GM12878 (cell line): ENCODE data around the gene NXPE1. TPM values are rescaled to one million over a fixed set of nuclear protein-coding genes. Genes with fewer than 3 reads are reported as not detected.

Experiments
- ATF3 ChIP-seq: IDR thresholded peaks from 2 replicates; pipeline ENCODE4 v1.6.1; 2011; ENCODE audit warnings: low read depth, mild to moderate bottlenecking, low read length, moderate library complexity, borderline replicate concordance; ENCODE audit errors: extremely low read depth
- BHLHE40 ChIP-seq, 2 experiments: fragments of 450-650 bp in 1 of 2; IDR thresholded peaks; 2 replicates each; pipeline ENCODE4 v1.6.1; 2011 to 2017; ENCODE audit warnings: low read depth in 2 of 2, borderline replicate concordance in 1 of 2, improper control_type of control experiment in 1 of 2, low read length in 1 of 2, mild to moderate bottlenecking in 1 of 2
- CBX5 ChIP-seq: sonication (generic); IDR thresholded peaks from 2 replicates; pipeline ENCODE4 v1.6.1; 2016; ENCODE audit warnings: low read depth, moderate library complexity, mild to moderate bottlenecking, inconsistent platforms
- CEBPB ChIP-seq, 2 experiments: fragments of 150-350 bp in 1 of 2; IDR thresholded peaks; 2 replicates each; pipeline ENCODE4 v1.6.1; 2012 to 2014; ENCODE audit warnings: low read depth in 2 of 2, low read length in 2 of 2, borderline replicate concordance in 1 of 2, inconsistent platforms in 1 of 2
- DPF2 ChIP-seq: fragments of 450-650 bp; IDR thresholded peaks from 2 replicates; pipeline ENCODE4 v1.6.1; 2017; ENCODE audit warnings: mild to moderate bottlenecking
- EED ChIP-seq: sonication (generic); IDR thresholded peaks from 2 replicates; pipeline ENCODE4 v1.6.1; 2016; ENCODE audit warnings: antibody characterized with exemption, low read depth
- ETV6 ChIP-seq, 2 experiments: fragments of 450-650 bp in 1 of 2; IDR thresholded peaks in 1 of 2; conservative IDR thresholded peaks in 1 of 2; 2 replicates each; pipeline ENCODE4 v1.6.1; 2014; ENCODE audit warnings: antibody characterized with exemption in 1 of 2, borderline replicate concordance in 1 of 2, low read depth in 1 of 2, mild to moderate bottlenecking in 1 of 2, moderate library complexity in 1 of 2
- JUNB ChIP-seq: IDR thresholded peaks from 2 replicates; pipeline ENCODE4 v1.6.1; 2016; ENCODE audit warnings: antibody characterized with exemption, mild to moderate bottlenecking
- MLLT1 ChIP-seq: fragments of 450-650 bp; IDR thresholded peaks from 2 replicates; pipeline ENCODE4 v1.6.1; 2016; ENCODE audit warnings: mild to moderate bottlenecking
- MXI1 ChIP-seq: fragments of 150-350 bp; IDR thresholded peaks from 2 replicates; pipeline ENCODE4 v1.6.1; 2011; ENCODE audit warnings: low read depth, mild to moderate bottlenecking, inconsistent platforms, low read length, improper control_type of control experiment
- NFYA ChIP-seq: IDR thresholded peaks from 2 replicates; pipeline ENCODE4 v1.6.1; 2011; ENCODE audit warnings: low read depth, mild to moderate bottlenecking, low read length, improper control_type of control experiment, borderline replicate concordance
- NFYB ChIP-seq: IDR thresholded peaks from 2 replicates; pipeline ENCODE4 v1.6.1; 2011; ENCODE audit warnings: low read depth, mild to moderate bottlenecking, low read length, improper control_type of control experiment, moderate library complexity; ENCODE audit not compliant: insufficient read depth
- NR2C2 ChIP-seq: IDR thresholded peaks from 2 replicates; pipeline ENCODE4 v1.6.1; 2011; ENCODE audit warnings: borderline replicate concordance, low read depth; ENCODE audit not compliant: control insufficient read depth, insufficient read length
- PML ChIP-seq: IDR thresholded peaks from 2 replicates; pipeline ENCODE4 v1.6.1; 2012; ENCODE audit warnings: low read length, inconsistent platforms
- POU2F2 ChIP-seq: IDR thresholded peaks from 3 replicates; pipeline ENCODE4 v1.6.1; 2011; ENCODE audit warnings: low read depth, mild to moderate bottlenecking, low read length, borderline replicate concordance
- RBBP5 ChIP-seq: fragments of 200-600 bp; sonication (generic); conservative IDR thresholded peaks from 2 replicates; pipeline ENCODE4 v1.6.1; 2016
- RELA ChIP-seq: fragments of 450-650 bp; IDR thresholded peaks from 2 replicates; pipeline ENCODE4 v1.8.0; 2014; ENCODE audit warnings: borderline replicate concordance; ENCODE audit not compliant: partially characterized antibody
- SREBF2 ChIP-seq: IDR thresholded peaks from 2 replicates; pipeline ENCODE4 v1.6.1; 2012; ENCODE audit warnings: mild to moderate bottlenecking, low read length
- SRF ChIP-seq, 2 experiments: IDR thresholded peaks; 2 replicates each; pipeline ENCODE4 v1.6.1; 2011; ENCODE audit warnings: low read depth in 2 of 2, low read length in 2 of 2, mild to moderate bottlenecking in 1 of 2, moderate library complexity in 1 of 2
- STAT1 ChIP-seq: fragments of 450-650 bp; conservative IDR thresholded peaks from 2 replicates; pipeline ENCODE4 v1.6.1; 2014; ENCODE audit warnings: antibody characterized with exemption, mild to moderate bottlenecking
- WRNIP1 ChIP-seq: IDR thresholded peaks from 2 replicates; pipeline ENCODE4 v1.6.1; 2011; ENCODE audit warnings: low read depth, low read length, improper control_type of control experiment, borderline replicate concordance
- ZBTB33 ChIP-seq: fragments of 450-650 bp; IDR thresholded peaks from 2 replicates; pipeline ENCODE4 v1.6.1; 2017; ENCODE audit warnings: mild to moderate bottlenecking
- ZBTB40 ChIP-seq: fragments of 450-650 bp; IDR thresholded peaks from 2 replicates; pipeline ENCODE4 v1.6.1; 2016; ENCODE audit warnings: mild to moderate bottlenecking, moderate library complexity, borderline replicate concordance
- polyA plus RNA-seq, 11 experiments: library from polyadenylated mRNA; depleted of rRNA in 4 of 11; unstranded in 6 of 11; stranded (reverse) in 5 of 11; fragments of >200 nt; fragmentation: Nextera tagmentation in 4 of 11; fragmentation: Illumina TruSeq in 1 of 11; extraction: Ambion mirVana in 4 of 11; extraction: Trizol in 1 of 11; gene quantifications; 1 replicate in 1 of 11; 2 replicates in 10 of 11; pipeline versions ENCODE4 v1.2.1 to v1.2.3, GENCODE V29; 2011 to 2016; ENCODE audit warnings: inconsistent platforms in 2 of 11, missing spikeins in 2 of 11, low read depth in 1 of 11
- total RNA-seq, 4 experiments: library from RNA; depleted of rRNA in 3 of 4; stranded (reverse); fragments of >200 nt in 3 of 4; fragmentation: Illumina TruSeq in 1 of 4; extraction: Trizol in 1 of 4; gene quantifications; 2 replicates each; pipeline versions ENCODE4 v1.2.1 to v1.2.3, GENCODE V29; 2013 to 2021

NXPE1 gene
- total and polyA plus RNA-seq, 10 of the 15 experiments (the other 5 are each of a cell fraction or from before 2014, with no cell fraction given), result not detected

- TF ChIP-seq ZBTB40 (no peak), ETV6 (conservative IDR thresholded peaks at IDR 0.05 in 1 of 2, IDR thresholded peaks at IDR 0.05 in 1 of 2; ENCODE audit: borderline replicate concordance in 1 of 2, low read depth in 1 of 2) (no peak), DPF2 (no peak), SRF (IDR thresholded peaks at IDR 0.05; ENCODE audit: low read depth in 2 of 2, low read length in 2 of 2) (no peak), STAT1 (no peak), EED (no peak), POU2F2 (peak; percentile 25; the same call in 2 of the 3 replicates), JUNB (no peak), BHLHE40 (IDR thresholded peaks at IDR 0.05; ENCODE audit: borderline replicate concordance in 1 of 2, low read depth in 2 of 2, low read length in 1 of 2) (no peak), ZBTB33 (no peak), MLLT1 (no peak), CEBPB (IDR thresholded peaks at IDR 0.05; ENCODE audit: borderline replicate concordance in 1 of 2, low read depth in 2 of 2, low read length in 2 of 2) (no peak), SREBF2 (no peak), ATF3 (no peak), RBBP5 (no peak), WRNIP1 (no peak), PML (no peak), RELA (no peak), MXI1 (no peak), NFYA (no peak), NR2C2 (no peak), CBX5 (no peak), NFYB (no peak)
Measured at GRCh38 chr11:114607753-114608459, 48.2 kb upstream of the NXPE1 start (continued).
